Hepatic stellate cell (primary cell): Measurements from ENCODE around the gene SPINDOC.

Experiments used
- DNase-seq: peaks from one replicate; pipeline ENCODE4 v3.0.0; 2011; ENCODE audit warnings: low spot score

SPINDOC gene

GRCh38 chr11:63833048-63833447 lies 19.8 kb downstream of the SPINDOC start:
- no peak for DNase-seq

GRCh38 chr11:63834535-63835157 lies 21.4 kb downstream of the SPINDOC start:
- no peak for DNase-seq

- no peak for DNase-seq
Measured at GRCh38 chr11:63835158-63835545, 21.9 kb downstream of the SPINDOC start.

- DNase-seq = peak; percentile 88
Measured at GRCh38 chr11:63837027-63837688, 23.9 kb downstream of the SPINDOC start.

GRCh38 chr11:63837739-63838138 lies 24.5 kb downstream of the SPINDOC start:
- no peak for DNase-seq

GRCh38 chr11:63838150-63838677 lies 25.0 kb downstream of the SPINDOC start:
- no peak for DNase-seq

- peak; percentile 95 for DNase-seq
Measured at GRCh38 chr11:63838678-63839507, 25.6 kb downstream of the SPINDOC start, which contains the start of gene MARK2. MARK2 (plus strand) TSS chr11:63839110; CDS start chr11:63839507, 397 bp downstream.

- DNase-seq = no peak
Measured at GRCh38 chr11:63839508-63840355, 26.5 kb downstream of the SPINDOC start.

GRCh38 chr11:63840356-63841060 lies 27.3 kb downstream of the SPINDOC start:
- DNase-seq = no peak

- no peak for DNase-seq
Measured at GRCh38 chr11:63841554-63841953, 28.3 kb downstream of the SPINDOC start.

GRCh38 chr11:63843041-63843440 lies 29.8 kb downstream of the SPINDOC start:
- no peak for DNase-seq

- no peak for DNase-seq
Measured at GRCh38 chr11:63844836-63845235, 31.6 kb downstream of the SPINDOC start.

- DNase-seq = no peak
Measured at GRCh38 chr11:63845303-63845702, 32.0 kb downstream of the SPINDOC start.

- DNase-seq = no peak
Measured at GRCh38 chr11:63845911-63846310, 32.7 kb downstream of the SPINDOC start.

GRCh38 chr11:63846897-63847296 lies 33.6 kb downstream of the SPINDOC start:
- DNase-seq = no peak

- DNase-seq = no peak
Measured at GRCh38 chr11:63847363-63847762, 34.1 kb downstream of the SPINDOC start.

- DNase-seq = no peak
Measured at GRCh38 chr11:63849691-63850090, 36.4 kb downstream of the SPINDOC start.

GRCh38 chr11:63850920-63851319 lies 37.7 kb downstream of the SPINDOC start:
- DNase-seq = no peak

GRCh38 chr11:63851364-63851763 lies 38.1 kb downstream of the SPINDOC start:
- DNase-seq = no peak

- DNase-seq = no peak
Measured at GRCh38 chr11:63853476-63853875, 40.2 kb downstream of the SPINDOC start.

GRCh38 chr11:63854696-63855095 lies 41.4 kb downstream of the SPINDOC start:
- no peak for DNase-seq
